NCI-H2171 treated with DMSO at 0.1 percent for 48 hours (cell line): Measurements from ENCODE around the gene TMEM115.
A peak's percentile ranks its signal among the peaks of the same experiment; 100 is the strongest.
"Not testable (repeated sequence)": the region's sequence is repeated elsewhere in the genome, so short reads cannot be mapped to it uniquely, and the experiment has no call there.

Experiments
- DNase-seq: peaks from one replicate; lab custom pipeline; 2025; lab: John Stamatoyannopoulos, UW

Gene TMEM115

DNA sequence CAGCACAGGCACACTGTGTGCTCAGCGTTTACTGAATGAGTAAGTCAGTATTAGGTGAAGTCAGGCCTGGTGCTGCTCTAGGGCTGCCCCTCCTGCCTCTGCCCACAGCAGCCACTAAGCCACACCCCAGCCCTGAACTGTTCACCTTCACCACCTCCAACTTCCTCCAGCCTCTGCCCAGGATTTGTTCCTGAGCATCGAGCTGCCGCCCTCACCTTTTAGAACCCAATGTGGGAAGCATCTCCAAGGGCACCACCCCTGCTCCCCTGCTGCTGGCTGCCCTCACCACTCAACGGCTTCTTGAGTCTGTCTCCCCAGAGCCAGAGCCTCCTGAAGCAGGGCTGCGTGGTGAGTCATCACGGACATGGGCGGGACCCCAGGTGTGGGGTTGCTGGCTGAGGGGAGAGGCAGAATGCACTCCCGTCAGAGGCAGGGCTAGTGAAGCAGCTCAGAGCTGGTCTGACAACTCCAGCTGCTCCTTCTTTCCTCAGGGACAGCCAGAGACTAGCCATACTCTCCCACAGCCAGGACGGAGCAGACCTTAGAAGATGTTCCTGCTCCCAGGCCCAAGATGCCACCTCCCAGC is 42.6 kb downstream of the TMEM115 start:
- peak; percentile 51 for DNase-seq

DNA sequence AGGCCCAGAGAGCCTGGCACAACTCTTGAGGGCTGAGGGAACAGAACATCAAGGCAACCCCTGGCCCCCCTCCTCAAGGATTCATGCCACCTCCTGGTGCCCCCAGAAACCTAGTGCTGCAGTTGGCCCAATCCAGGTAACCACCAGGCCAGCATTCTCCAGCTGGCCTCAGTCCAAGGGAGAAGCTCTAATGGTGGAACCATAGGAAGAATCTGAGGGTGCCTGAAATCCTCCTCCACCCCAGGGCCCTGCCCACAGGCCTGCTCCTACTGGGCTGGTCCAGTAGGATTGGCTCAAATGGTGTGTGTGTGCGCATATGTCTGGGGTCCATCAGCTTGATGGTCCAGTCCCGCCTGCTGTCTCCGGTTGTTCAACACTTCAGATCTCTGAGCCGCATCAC is 44.5 kb downstream of the TMEM115 start:
- DNase-seq, result no peak

DNA sequence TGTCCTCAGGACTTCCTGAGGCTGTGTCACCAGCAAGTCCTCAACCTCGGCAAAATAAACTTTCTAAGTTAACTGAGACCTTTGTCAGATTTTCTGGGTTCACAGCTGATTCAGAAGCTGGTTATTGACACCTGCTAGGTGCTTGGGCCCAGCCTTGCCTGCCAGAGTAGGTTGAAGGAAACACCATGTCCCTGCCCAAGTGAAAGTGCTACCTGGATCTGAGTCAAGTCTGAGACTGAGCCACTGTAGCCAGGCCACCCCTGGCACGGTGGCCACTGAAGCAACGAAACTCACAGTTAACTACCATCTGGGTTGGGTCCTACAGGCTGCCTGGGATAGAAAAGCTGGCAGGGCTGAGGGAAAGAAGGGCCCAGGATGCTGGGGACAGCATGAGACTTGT is 45.0 kb downstream of the TMEM115 start:
- no peak for DNase-seq

DNA sequence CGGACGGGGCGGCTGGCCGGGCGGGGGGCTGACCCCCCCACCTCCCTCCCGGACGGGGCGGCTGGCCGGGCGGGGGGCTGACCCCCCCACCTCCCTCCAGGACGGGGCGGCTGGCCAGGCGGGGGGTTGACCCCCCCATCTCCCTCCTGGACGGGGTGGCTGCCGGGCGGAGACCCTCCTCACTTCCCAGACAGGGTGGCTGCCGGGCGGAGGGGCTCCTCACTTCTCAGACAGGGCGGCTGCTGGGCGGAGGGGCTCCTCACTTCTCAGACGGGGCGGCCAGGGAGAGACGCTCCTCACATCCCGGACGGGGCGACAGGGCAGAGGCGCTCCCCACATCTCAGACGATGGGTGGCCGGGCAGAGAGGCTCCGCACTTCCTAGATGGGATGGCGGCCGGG is 47.3 kb downstream of the TMEM115 start:
- DNase-seq, result not testable (repeated sequence)
